CD4-positive, alpha-beta T cell treated with Interleukin-21 for 1 hour (primary cell): Measurements from ENCODE around the gene MMP7.
A peak's percentile ranks its signal among the peaks of the same experiment; 100 is the strongest.

Experiments
- DNase-seq: peaks from one replicate; pipeline ENCODE4 v3.0.0-alpha.2; 2020

The MMP7 gene

DNA sequence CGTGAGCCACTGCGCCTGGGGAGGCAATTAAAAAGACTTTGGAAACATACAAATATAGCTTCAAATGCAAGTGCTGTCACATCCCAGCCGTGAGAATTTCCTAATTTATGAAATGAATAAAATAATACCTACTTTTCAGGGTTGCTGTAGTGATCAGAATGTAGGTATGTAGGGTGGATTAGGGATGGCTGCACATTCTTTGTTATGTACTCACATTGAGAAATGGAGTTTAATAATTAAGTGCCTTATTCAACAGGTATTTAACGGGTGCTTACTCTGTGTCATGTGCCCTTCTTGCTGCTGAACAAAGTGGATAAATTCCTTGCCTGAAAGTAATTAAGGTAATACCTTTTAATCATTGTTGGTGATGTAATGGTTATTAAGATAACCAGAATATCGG is 37.0 kb downstream of the MMP7 start:
- DNase-seq: no peak

DNA sequence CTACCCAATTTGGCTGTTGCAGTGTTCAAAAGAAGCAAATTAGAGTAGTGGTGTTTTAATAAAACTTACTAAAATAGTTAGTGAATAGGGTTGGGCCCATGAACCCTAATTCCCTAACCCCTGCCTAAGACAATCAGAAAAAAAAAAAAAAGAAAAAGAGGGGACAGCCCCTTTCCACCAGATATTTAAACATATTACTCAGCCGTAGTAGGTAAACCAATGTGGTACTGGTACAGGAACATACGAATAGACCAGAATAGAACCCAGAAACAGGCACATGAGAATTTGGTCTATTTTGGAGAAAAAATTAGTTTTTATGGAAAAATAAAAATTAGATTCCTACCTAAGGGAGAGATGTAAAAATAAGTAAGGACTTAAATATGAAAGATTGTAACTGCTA is 38.6 kb downstream of the MMP7 start:
- no peak for DNase-seq

DNA sequence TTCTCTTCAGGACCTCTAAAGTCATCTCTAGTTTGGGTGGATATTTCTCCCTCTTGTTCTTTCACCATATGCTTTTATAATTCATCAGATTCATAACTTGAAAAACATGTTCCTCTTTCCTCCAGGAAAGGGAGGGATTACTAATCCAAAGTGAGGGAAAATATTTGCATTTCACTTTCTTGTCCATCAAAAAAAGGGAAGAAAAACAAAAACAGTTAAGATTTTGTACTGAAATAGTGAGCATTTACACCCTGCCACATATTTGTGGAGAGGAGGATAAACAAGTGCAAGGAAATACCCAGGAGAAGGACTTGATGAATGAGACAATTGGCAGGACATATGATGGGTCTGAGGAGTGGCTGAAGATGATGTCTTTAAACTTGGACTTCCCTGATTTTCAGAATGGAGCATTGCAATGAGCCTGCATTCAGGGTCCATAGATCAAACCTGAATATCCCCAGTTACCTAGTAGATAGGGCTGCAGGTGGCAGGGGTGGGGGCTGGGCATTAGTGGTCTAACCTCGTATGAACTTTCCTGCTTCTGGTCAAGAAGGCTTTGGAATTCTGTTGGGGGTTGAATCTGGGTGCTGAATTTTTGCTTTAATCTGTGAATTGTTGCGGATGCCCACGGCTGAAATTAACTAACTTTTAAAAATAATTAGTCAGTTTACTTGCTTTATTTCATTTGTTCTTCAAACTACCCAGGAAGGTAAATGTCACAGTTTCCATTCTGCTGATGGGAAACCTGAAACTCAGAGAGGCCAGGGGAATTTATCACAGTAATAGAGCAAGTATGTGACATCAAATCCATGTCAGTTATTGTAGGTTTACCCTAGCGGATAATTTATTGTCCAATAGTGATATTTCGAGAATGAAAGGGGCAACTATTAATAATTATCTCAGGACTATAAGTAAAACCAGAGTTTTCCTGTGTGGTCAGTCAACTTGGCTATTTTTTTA is 41.1 kb downstream of the MMP7 start:
- DNase-seq: no peak

DNA sequence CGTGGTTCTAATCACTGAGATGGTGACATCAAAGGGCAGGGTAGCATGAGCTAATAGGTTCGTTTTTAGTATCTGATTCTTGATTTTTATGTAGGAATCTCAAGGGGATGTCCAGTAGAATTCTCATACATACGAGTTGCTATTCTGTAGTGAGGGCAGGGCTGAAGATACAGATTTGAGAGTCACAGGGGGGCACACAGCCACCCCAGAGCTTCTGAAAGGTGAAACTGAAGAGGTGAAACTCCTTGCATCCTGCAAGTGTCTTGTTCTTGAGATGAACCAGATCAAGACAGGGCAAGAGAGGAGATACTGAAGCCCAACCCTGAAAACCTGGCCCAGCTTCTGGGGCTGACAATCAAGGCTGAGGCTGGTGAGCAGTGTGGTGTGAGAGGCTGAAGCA is 42.3 kb downstream of the MMP7 start:
- DNase-seq: no peak

DNA sequence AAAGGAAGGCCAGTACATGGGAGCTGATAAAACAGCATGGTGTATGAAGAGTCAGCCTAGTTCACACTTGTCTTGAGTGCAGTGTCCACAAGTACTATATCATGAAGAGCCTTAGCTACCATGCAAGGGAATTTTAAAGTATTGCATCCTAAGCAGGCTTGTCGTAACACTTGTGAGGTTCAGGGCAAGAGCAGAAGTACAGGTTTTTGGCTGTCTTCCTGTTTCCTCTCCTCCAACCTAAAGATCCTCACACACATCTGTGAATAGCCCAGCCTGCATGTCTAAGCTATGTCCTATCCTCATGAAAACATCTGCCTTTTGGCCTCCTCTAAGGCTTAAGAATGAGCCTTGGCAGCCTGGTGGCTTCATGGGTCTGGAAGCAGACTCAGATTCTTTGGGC is 43.3 kb downstream of the MMP7 start:
- no peak for DNase-seq

GRCh38 chr11:102486584-102486983 is 44.0 kb downstream of the MMP7 start:
- no peak for DNase-seq

DNA sequence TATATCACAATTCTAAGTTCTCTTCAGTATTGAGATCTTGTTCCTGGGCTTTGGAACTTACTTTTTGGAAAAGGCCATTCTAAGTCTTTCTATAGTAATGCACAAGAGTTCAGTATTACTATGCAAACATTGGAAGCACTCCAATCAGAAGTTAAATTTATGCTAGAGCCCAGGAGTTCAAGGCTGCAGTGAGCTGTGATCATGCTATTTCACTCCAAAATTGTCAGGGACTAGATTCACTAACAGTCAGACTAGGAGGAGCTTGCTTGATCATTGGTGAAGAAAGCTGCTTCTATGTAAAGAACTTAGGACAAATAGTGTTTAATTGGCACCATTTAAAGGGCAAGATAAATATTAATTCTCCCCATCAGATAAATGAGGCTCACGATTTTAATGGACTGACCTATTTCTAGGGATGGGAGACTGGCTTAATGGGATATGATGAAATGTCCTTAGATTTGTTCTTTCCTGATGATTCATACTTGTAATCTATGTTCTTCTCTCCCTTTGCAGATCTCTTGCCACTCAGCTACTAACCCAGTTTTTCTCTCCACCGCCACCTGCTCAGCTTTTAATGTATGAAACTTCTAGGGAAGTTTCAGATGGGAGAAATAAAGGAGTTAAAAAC is 45.3 kb downstream of the MMP7 start:
- no peak for DNase-seq

DNA sequence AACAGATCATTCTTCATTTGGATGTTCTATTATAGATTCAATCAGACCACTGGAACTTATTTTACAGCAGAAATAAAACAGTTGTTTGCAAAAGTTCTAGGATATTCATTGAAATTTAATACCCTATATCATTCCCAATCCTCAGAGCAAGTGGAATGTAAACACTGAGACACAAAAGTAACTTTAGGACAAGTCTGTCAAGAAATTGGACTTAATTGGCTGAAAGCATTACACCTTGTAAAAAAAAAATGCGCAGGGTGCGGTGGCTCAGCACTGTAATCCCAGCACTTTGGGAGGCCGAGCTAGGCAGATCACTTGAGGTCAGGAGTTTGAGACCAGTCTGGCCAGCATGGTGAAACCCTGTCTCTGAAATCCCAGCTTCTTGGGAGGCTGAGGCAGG is 48.1 kb downstream of the MMP7 start:
- no peak for DNase-seq

- DNase-seq: no peak
Observed at GRCh38 chr11:102479733-102480132, 50.8 kb downstream of the MMP7 start.

GRCh38 chr11:102478673-102479299 is 51.8 kb downstream of the MMP7 start:
- DNase-seq: no peak

GRCh38 chr11:102476812-102477211 is 53.7 kb downstream of the MMP7 start:
- peak; percentile 30 for DNase-seq

GRCh38 chr11:102476069-102476468 is 54.5 kb downstream of the MMP7 start:
- no peak for DNase-seq

- DNase-seq: no peak
Observed at GRCh38 chr11:102473543-102473942, 57.0 kb downstream of the MMP7 start.

- no peak for DNase-seq
Observed at GRCh38 chr11:102472127-102472526, 58.4 kb downstream of the MMP7 start.

DNA sequence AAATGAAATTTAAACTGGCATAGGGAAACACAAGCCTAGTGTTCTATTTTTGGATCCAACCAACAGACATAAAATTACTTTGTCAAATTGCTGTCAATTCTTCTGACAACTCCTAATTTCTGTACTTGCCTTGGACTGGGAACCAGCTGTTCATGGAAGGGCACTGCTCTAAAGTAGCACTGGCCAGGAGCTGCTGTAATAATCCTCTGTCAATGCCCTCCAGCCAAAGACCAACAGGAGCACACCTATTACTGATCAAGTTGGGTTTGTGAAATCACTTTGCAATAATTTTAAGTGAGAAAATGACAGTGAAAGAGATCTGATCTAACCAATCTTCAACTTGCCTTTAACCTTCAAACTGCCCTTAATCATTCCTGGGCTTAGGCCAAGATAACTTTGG is 59.1 kb downstream of the MMP7 start:
- no peak for DNase-seq
